GM21515 (cell line): ENCODE results near the gene RNF38.
"Not testable (repeated sequence)": the region's sequence is repeated elsewhere in the genome, so short reads cannot be mapped to it uniquely, and the experiment has no call there.

Source experiments
- ATAC-seq: cut with Tn5 transposase; IDR thresholded peaks from one replicate; pipeline ENCODE4 v1.9.1; 2021; ENCODE audit not compliant: unreplicated experiment

Gene RNF38

DNA sequence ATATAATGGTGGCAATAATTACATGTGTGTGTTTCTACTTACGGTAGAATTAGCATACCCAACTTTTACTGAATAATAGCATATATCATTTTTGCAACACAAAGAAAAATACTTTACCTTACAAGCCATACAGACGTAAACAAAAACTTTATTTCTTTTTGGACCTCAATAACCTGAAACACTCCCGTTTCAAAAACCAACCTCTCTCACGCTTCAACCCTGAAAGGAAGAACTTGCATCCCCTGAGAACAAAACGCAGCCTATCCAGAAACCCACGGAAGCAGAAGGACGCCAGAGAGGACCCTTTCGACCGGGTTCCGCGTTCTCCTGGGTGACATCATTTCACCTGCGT, at the start of gene RNF38:
RNF38 (minus strand) TSS at position 290 of the 352 bp plus-strand sequence; CDS start at position 129, 161 bp downstream.
- ATAC-seq, result no peak

DNA sequence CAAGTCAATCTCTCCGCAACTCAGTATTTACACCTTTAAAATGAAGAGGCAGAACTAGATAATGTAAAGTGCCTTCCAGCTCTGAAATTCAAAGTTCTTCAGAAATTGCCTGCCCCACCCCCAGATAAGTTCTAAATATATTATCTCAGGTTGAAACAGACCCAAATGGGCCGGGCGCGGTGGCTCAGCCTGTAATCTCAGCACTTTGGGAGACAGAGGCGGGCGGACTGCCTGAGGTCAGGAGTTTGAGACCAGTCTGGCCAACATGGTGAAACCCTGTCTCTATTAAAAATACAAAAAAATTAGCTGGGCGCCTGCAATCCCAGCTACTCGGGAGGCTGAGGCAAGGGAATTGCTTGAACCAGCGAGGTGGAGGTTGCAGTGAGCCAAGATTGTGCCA, 48.5 kb upstream of the RNF38 start:
- not testable (repeated sequence) for ATAC-seq

DNA sequence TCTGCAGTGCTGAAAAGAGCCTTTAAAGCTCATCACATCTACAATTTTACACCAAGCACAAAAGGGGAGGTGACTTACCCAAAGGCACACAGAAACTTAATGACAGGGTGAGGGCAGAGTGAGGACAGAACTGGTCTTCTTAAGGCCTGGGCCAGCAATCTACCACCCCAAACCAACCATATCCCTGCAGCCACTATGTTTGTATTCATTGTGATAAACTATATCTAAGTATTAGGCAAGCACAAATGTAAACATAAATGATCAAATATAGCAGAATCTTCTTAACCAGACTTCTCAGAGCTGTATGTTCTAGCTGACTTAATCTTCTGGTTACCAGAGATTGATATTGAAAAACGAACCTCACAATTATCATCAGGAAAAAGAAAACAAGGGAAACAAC, 47.9 kb upstream of the RNF38 start:
- no peak for ATAC-seq

DNA sequence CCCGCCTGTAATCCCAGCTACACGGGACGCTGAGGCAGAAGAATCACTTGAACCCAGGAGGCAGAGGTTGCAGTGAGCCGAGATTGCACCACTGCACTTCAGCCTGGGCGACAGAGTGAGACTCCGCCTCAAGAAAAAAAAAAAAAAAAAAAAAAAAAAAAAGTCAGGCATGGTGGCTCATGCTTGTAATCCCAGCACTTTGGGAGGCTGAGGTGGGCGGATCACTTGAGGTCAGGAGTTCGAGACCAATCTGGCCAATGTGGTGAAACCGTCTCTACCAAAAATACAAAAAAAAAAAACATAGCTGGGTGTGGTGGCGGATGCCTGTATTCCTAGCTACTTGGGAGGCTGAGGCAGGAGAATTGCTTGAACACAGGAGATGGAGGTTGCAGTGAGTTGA, 46.6 kb upstream of the RNF38 start:
- ATAC-seq, result not testable (repeated sequence)

DNA sequence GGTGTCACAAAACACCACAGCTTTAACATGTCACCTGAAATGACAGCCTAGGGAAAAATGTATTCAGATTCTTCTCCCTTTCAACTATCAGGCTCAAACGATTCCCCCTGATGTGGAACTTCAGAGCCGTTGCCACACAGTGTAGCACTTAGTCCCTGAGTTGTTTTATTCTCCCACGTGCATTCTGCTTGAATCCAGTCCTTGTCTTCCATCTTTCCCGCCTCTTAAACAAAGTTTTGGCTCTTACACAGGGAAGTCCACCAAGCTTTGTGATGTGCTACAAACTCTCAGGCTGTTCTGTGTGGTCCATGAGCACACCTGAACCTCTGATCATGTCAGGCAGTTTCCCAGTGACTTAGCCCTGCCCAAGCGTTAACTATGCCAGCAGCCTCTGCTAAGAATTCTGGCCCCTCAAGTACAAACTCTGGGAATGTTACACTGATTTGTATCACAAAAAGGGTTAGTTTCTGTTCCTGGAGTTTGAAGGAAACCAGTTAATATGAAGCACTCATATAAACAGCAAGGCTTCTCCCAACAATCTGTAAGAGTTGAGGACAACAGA, 45.8 kb upstream of the RNF38 start:
- no peak for ATAC-seq

DNA sequence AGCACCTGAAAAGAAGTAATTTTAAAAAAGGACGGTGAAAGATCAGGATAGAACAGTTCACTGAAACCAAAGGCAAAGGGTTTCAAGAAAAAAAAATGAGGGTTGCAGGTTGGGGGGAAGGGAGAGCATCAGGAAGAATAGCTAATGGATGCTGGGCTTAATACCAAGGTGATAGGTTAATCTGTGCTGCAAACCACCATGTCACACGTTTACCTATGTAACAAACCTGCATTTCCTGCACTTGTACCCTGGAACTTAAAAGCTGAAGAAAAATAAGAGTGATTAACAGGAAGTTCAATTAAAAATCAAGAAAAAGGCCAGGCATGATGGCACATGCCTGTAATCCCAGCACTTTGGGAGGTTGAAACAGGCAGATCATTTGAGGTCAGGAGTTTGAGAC, 44.1 kb upstream of the RNF38 start:
- no peak for ATAC-seq

DNA sequence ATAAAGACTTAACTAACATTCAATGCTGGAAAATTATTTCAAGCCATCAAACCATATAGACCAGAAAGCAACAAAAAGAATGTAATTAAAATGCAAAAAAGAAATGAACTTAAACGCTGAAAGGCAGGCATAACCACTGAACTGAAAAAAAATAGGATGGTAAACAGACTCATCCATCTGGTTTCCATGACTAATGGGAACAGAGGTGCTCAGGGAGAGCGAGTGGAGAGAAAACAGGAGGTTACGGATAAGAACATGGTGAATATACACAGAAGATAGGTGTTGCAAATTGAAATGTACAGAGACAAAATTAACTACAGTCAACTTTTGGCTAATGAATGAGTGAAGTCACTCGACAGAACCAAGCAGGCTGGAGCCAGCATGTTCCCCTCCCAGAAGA, 43.5 kb upstream of the RNF38 start:
- no peak for ATAC-seq

DNA sequence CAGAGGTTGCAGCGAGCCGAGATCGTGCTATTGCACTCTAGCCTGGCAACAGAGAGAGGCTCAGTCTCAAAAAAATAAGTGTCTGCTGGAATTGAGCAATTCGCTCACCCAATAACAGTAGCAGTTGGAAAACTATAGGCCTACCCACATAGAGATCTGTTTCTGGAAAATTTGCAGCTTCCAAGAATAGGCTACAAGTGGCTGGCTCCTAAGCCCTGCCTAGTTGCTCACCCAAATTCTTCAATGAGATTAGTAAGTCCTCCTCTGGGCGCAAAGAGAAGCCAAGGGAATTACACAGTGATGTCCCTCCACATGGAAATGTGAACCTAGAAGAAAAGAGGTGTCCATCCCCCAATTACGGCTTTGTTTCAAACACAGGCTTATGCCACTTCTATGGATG, 42.6 kb upstream of the RNF38 start:
- no peak for ATAC-seq

DNA sequence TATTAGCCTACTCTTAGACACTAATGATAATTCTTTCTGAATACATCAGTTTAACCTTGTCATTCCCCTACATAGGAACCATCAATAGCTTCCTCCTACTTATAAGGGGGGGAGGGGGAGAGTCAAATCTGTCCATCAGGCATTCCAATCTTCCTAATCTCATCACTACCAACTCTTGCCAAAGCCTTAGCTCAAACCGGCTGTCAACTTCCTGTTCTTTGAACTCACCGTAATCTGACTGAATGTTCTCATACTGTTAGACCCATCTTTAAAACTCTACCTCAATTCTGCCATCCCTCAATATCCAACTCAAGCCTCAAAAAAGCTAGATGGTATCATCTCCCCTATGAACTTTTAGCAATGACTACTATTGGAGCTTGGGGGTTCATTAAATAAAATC, 41.9 kb upstream of the RNF38 start:
- ATAC-seq, result no peak

DNA sequence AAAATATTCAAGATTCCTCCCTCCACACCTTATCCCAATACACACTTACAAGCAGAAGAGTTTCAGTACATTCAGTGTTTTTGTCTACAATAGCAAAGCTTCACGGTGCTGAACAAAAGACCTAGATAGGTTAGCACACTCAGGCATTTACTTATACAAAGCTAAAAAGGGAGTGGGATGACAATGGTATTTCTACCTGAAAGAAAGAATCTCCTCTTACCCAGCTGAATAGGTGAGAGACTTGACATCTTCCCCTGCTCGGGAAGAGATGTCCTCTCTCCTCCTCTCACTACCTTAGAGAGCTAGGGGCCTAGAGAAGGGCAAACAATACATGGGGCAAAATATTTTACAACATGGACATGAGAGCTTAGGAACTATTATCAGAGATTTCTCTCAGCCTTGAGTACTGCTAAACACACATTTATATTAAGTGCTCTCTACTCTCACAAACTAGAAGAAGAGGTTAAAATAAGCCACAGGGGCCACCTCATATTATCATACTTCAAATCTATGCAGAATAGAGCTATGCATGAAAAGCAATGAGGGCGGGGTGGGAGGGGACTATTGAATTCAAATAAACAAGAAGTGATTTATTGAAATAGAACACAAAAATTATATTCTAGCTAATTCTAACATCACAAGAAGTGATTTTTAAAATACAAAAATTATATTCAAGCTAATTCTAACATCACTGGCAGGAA, 38.6 kb upstream of the RNF38 start:
- ATAC-seq, result no peak

DNA sequence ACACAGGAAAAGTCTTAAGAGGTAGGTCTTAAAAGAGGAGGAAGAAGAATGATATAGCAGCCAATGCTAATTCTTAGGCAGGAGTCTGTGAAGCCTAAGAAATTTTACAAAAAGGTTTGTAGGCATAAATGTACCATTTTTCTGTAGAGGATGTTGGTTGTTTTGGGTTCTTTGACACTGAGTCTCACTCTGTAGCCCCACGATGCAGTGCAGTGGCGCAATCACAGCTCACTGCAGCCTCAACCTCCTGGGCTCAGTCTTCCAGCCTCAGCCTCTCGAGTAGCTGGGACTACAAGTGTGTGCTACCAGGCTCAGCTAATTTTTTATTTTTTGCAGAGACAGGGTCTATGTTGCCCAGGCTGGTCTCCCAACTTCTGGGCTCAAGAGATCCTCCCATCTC, 37.7 kb upstream of the RNF38 start:
- ATAC-seq, result no peak

DNA sequence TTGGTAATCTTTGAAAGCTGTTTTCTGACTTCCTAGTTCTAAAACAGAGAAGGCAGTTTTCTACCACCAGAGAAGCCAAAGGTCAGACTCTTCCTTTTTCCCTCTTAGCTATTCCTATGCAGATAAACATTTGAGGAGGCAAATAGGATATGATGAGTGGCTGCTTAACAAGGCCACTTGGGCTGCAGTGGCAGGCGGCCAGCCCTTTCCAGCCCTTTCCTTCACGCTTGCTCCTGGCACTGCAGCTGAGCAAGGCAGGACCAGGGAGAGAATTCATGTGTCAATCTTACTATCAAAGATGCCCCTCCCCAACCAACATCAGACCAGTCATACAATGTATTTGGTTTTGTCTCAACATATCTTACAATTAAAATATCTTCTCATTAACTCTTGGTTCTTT, 36.8 kb upstream of the RNF38 start:
- ATAC-seq, result no peak

DNA sequence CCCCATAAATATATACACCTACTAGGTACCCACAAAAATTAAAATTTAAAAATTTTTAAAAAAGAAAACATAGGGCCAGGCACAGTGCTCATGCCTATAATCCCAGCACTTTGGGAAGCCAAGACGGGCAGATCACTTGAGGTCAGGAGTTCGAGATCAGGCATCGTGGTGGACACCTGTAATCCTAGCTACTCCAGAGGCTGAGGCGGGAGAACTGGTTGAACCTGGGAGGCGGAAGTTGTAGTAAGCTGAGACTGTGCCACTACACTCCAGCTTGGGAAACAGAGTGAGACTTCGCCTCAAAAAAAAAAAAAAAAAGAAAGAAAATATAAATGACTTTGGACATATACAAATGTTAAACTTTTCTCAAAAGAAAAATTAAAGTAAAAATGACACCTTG, 33.3 kb upstream of the RNF38 start:
- ATAC-seq, result no peak

DNA sequence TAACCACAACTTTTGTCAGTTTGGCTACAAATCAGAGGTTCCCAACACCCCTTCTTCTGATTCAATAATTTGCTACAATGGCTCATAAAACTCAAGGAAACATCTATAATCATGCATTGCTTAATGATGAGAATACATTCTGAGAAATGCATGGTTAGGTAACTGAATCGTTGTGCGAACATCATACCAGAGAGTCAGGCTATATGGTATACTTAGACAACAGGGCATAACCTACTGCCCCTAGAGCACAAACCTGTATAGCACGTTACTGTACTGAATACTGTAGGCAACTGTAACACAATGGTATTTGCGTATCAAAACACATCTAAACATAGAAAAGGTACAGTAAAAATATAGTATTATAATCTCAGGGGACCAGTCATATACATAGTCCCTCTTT, 31.0 kb upstream of the RNF38 start:
- no peak for ATAC-seq

DNA sequence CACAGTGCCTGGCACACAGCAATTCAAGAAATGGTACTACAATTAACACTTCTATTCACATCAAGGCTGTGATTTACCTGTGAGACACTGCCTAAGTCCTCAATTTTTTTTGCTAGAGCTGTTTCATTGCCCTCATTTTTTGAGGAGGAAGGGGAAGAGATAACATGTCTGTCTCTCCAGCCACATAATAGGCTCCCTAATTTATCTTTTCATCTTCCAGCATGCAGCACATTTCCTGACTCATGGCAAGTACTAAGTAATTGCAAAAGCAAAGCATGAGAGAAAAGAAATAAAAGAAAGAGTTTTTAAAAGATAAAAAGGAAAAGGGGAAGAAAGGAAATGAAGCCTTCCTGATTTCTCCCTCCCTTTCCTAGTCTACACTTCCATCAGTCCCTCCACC, 26.9 kb upstream of the RNF38 start:
- no peak for ATAC-seq

DNA sequence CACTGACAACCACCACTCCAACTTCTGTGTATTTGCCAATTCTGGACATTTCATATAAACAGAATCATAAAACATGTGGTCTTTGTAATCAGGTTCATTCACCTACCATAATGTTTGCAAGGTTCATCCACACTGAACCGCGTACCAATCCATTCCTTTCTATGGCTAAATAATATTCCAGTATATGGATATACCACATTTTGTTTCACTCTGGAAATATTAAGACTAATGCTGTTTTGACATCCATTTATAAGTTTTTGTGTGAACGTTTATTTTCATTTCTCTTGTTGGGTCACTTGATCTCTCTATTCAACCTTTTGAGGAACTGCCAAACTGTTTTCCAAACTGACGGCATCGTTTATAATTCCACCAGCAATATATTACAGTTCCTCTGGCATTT, 26.3 kb upstream of the RNF38 start:
- no peak for ATAC-seq

DNA sequence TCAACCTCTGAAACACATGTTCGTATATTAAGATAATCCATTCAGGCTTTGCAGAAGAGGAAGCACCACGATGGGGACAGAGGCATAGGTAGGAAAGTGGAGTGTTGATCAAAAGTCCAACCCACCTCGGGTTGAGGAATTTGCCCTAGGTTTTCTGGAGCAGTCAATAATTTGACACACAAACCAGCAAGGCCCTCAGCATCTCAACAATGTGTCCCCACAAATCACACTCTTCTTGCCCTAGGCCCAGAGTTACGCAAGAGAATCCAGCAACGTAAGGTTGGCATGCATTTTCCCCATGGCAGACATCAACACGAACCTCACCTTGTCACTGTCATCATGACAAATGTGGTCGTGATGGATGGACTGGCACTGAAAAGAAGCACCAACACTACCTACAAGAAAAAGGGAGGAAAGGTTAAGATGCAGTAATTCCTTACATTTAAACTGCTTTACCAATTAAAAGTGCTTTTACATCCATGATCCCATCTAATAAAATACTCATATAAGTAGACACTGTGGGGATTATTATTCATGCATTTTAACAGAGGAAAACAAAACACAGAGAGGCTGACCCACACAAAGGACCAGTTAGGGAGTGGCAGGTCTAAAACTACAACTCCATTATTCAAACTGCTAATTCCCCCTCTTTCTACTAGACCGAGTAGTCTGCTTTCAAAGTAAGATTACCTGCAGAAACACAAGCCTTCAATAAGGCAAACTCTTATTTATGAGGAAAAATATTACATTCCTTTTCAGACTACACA, 24.4 kb upstream of the RNF38 start:
- ATAC-seq, result no peak

DNA sequence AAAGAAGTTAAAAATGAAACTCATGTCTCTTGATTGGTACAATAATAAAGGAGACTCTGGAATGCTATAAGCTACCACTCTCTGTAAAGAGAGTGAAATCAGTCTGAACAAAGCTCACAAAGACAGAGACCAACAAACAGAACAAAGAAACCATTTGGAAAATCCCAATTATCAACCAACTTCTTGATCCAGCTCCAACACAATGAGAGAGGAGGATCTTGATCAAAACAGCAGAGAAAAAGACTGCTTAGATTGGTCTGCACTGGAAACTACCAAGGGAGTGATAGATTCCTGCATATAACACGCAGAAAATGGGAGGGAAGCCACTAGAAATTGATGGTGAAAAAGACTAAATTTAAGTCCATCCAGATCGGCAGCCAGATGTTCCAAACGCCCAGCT, 23.1 kb upstream of the RNF38 start:
- ATAC-seq, result no peak

DNA sequence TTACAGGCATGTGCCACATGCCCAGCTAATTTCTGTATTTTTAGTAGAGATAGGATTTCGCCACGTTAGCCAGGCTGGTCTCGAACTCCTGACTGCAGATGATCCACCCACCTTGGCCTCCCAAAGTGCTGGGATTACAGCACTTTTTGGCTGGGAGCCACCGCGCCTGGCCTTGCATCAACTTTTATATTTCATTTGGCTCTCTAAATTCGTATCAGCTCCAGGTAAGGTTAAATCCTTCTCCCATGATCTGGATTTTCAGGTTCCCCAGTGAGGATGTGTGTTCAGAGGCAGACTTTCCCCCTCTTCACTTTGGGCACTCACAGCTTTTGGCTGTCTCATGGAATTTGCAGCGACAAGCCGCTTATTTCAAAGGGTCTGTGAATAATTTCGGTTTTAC, 16.8 kb upstream of the RNF38 start:
- no peak for ATAC-seq

DNA sequence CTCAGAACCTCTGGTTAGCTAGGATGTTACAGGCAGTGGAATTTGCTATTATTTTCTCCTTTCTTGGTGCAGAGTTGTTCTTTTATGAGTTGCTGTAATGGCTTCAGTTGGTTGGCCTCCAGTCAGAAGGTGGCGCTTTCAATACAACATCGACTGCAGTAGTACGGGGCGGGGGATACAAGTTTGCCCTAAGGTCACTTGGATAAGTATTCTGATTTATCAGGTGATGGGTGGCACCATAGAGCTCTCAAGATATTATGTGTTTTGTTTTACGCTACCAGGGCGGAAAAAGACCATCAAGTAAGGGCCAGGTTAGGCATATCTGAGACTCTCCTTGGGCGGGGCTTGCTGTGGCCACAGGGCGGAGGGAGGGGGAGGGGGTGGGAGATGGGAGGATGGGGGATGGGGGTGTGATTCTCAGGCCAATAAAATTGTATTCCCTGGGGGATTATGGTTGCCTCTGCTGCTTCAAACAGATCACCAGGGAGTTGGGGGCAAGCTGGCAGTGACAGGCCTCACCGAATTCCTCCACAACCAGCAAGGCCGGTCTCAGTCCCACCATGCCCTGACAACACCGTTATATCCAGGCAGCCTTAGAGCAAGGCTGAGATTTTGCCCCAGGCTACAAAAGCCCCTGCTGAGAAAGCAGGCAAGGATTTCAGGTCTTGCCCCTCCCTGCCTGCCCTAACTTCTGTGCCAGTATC, 15.9 kb upstream of the RNF38 start:
- no peak for ATAC-seq

DNA sequence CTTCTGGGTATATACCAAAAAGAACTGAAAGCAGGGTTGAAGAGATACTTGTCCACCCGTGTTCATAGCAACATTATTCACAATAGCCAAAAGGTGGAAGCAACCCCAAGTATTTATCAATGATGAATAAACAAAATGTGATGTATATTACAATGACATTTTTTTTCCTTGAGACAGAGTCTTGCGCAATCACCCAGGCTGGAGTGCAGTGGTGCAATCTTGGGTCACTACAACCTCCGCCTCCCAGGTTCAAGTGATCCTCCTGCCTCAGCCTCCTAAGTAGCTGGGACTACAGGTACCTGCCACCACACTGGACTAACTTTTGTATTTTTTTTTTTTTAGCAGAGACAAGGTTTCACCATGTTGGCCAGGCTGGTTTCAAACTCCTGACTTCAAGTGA, 11.3 kb upstream of the RNF38 start:
- not testable (repeated sequence) for ATAC-seq

DNA sequence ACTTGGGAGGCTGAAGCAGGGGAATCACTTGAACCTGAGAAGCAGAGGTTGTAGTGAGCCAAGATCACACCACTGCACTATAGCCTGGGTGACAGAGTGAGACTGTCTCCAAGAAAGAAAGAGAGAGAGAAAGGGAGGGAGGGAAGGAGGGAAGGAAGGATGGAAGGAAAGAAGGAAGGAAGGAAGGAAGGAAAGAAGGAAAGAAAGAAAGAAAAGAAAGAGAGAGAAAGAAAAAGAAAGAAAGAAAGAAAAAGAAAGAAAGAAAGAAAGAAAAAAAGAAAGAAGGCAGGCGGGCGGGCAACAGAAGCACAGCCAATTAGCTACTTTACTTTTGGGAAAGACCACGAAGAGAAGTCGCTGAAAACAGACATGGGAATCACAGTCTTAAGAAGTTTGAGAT, 9.0 kb upstream of the RNF38 start:
- not testable (repeated sequence) for ATAC-seq
